ENCODE results near the gene TSPAN15.

GRCh38 chr10:69445041-69445440 lies 6.2 kb upstream of the TSPAN15 start:
- TF ChIP-seq, protein P1, sequence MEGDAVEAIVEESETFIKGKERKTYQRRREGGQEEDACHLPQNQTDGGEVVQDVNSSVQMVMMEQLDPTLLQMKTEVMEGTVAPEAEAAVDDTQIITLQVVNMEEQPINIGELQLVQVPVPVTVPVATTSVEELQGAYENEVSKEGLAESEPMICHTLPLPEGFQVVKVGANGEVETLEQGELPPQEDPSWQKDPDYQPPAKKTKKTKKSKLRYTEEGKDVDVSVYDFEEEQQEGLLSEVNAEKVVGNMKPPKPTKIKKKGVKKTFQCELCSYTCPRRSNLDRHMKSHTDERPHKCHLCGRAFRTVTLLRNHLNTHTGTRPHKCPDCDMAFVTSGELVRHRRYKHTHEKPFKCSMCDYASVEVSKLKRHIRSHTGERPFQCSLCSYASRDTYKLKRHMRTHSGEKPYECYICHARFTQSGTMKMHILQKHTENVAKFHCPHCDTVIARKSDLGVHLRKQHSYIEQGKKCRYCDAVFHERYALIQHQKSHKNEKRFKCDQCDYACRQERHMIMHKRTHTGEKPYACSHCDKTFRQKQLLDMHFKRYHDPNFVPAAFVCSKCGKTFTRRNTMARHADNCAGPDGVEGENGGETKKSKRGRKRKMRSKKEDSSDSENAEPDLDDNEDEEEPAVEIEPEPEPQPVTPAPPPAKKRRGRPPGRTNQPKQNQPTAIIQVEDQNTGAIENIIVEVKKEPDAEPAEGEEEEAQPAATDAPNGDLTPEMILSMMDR (IDR thresholded peaks at IDR 0.05; ENCODE audit: low read length) = no peak
- TF ChIP-seq EZH2 (IDR thresholded peaks at IDR 0.05; ENCODE audit: borderline replicate concordance, low read length) = no peak
